GM18517 (cell line): Measurements from ENCODE around the gene RPS6KA2.
"Not testable (repeated sequence)": the region's sequence is repeated elsewhere in the genome, so short reads cannot be mapped to it uniquely, and the experiment has no call there.

ENCODE experiments used
- ATAC-seq: cut with Tn5 transposase; IDR thresholded peaks from one replicate; pipeline ENCODE4 v1.9.1; 2021; ENCODE audit warnings: mild to moderate bottlenecking, moderate library complexity; ENCODE audit not compliant: unreplicated experiment

RPS6KA2 gene

DNA sequence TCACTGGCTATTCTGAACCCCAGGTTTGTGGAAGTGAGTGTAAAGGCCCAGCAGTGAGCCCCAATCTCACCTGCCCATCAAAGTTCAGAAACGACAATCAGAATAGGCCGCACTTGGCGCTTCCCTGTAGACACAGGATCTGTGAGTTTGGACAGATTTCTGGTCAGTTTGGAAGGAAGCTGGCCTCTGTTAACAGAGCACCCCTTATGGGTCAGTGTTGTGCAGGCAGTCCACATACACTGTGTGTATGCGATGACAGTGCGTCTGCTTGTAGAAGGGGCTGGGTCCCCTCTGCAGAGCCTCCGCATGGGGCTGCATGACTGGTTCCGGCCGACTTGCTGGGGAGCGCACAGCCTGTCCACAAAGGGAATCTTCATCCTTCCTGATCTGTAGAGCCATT is 240.9 kb downstream of the RPS6KA2 start:
- ATAC-seq, result no peak

DNA sequence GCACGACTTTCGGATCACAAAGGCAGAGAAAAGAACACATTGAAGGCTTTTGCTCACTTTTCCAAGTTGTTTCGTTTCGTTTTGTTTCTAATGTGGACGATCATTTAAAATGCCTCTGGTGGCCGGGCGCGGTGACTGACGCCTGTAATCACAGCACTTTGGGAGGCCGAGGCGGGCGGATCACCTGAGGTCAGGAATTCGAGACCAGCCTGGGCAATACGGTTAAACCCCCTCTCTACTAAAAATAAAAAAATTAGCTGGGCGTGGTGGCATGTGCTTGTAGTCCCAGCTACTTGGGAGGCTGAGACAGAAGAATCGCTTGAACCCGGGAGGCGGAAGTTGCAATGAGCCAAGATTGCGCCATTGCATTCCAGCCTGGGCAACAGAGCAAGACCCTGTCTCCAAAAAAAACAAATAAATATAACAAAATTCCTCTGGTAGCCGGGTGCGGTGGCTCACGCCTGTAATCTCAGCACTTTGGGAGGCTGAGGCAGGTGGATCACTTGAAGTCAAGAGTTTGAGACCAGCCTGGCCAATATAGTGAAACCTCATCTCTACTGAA is 243.2 kb downstream of the RPS6KA2 start:
- not testable (repeated sequence) for ATAC-seq

DNA sequence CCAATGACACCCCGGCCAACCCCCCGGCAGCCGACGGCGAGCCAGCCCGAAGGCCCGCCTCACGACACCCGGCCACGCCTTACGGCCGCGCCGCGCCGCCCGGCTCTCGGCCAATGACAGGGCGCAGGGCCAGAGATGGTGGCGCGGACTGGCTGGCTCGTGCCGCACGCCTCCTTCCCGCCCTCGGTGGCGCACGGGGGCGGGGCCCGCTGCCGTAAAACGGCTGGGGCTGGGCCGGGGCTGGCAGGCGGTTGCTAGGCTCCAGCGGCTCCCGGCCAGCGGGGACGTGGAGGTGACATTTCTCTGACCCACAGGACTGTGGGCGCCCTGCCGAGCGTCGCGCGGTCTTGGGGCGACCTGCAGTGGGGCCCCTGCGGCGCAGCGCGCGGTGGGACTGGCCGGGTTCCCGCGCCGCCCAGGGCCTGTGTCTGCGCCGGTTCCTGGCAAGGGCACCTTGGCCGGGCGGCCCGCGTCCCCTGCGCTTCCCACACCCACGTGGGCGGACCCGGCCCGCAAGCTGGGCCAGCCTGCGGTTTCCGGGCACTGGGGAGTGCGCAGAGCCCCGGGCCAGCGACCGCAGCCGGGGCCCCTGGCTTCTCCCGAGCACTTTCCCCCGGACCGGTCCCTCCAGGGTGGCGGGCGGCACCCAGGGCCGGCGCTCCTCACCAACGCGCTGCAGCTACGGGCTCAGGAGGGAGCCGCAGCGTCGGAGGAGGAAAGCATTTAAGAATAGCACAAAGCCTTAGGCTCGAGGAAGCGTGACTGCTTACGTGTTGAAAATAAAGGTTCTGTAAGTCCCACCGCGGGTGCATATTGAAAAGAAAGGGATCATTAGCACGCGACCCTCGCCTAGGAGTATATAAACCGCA is 243.9 kb downstream of the RPS6KA2 start, which contains the start of gene MPC1:
TSS of gene MPC1 (minus strand) at position 8 of the 869 bp plus-strand sequence. CDS start 64 bp downstream, outside the sequence.
- peak; percentile 85 for ATAC-seq

DNA sequence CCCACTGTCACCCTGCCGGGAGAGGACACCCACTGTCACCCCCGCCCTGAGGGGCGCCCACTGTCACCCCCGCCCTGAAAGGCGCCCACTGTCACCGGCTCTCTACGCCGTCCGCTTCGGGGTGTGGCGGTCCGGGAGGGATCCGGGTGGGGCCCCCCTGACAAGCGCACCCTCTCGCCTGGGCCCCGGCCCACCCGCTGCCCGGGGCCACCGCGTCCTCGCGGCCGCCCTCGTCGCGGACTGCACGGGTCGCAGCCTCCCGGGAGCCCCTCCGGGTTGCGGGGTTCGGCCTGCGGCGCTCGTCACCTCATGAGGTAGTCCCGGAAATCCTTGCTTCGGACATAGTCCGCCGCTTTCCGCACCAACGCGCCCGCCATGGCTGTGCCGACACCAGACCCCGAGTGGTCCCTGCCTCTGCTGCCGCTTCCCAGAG is 244.5 kb downstream of the RPS6KA2 start:
- ATAC-seq, result peak; percentile 3

DNA sequence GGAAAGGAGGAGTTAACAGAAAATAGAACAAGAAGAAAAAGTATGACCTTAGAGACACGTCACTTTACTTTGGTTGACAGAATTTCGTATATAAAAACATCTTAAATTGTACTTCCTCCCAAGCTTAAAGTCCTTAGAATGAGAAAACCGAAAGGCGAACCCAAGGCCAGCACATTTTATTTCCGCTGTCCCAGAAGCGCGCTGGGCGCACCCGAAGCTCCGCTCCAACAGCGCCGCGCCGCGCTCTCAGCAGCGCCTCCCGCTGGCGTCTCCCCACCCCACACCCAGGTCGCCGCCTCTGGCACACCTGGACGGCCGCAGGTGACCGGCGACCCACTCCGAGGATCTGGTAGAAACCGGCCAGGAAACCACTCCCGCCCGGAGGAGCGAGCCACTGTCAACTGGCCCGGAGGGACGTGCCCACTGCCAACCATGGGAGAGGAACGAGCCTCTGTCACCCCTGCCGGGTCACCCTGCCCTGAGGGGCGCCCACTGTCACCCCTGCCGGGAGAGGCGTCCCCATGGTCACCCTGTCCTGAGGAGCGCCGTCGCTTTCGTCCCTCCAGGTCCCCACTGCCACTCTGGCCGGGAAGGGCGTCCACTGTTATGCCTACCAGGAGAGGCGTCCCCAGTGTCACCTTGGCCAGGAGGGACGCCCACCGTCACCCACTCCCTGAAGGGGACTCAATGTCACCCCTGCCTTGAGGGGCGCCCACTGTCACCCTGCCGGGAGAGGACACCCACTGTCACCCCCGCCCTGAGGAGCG is 245.1 kb downstream of the RPS6KA2 start:
- peak; percentile 50 for ATAC-seq

DNA sequence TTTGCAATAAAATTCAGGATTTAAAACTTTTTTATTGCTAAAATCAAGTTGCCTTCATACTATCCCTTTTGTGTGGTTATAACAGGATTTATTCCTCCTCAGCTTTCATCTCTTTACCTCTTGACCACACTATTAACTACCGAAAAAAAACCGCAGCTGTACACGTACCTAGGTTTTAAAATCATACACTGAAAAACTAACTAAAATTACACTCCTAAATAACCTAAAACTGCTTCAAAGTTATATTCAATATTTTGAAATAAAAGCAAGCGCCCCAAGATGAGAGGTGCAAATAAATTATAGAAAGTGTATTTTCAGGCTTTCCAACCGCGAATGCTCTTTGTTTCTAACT is 245.7 kb downstream of the RPS6KA2 start:
- ATAC-seq, result no peak

DNA sequence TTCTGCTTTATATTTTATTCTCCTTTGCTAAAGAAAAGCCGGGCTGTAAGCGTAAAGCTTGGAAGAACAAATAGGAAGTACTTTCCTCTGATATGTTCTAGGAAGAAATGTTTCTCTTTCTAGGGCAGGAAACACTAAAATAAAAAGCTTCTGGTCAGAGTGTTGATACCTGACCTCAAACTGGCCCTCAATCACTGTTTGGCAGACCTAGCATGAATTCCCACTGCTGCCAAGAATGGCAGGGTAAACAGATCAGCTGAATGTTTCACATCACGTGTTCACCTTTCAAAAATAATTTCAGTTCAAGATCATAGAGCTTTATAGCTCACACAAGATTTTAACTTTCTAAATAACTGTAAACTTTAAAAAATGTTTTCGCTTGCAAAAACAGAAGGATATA is 247.3 kb downstream of the RPS6KA2 start:
- no peak for ATAC-seq

DNA sequence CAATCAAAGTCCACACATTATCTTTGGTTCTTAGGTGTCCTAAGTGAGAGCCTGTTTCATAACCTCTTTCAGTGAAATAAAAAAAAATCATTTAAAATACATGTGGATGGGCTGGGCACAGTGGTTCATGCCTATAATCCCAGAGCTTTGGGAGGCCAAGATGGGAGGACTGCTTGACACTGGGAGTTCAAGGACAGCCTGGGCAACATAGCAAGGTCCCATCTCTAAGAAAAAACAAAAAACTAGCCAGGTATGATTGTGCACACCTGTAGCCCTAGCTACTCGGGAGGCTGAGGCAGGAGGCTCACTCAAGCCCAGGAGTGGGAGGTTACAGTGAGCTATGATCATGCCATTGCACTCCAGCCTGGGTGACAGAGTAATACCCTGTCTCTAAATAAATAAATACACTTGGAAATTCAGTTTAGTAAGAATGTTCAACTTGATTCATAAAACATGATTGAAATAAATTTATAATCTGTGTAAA is 247.9 kb downstream of the RPS6KA2 start:
- no peak for ATAC-seq

DNA sequence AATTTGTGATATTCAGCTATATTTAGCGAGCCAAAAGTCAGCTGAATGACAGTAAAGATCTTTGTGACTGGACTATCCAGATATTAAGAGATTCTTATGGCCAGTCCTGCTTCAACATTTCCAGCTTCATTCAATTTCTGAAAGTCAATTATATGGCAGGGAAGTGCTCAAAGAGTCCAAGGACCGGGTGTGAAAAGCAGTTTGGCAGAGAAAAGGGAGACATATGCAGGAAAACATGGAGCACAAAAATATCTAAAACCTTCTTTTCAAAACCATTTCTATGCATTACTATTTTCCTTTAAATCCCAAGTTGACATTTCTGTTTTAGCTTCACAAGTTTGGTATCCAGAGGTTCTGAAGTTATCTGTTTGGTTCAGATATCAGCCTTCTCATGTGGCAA is 249.3 kb downstream of the RPS6KA2 start:
- ATAC-seq, result no peak

DNA sequence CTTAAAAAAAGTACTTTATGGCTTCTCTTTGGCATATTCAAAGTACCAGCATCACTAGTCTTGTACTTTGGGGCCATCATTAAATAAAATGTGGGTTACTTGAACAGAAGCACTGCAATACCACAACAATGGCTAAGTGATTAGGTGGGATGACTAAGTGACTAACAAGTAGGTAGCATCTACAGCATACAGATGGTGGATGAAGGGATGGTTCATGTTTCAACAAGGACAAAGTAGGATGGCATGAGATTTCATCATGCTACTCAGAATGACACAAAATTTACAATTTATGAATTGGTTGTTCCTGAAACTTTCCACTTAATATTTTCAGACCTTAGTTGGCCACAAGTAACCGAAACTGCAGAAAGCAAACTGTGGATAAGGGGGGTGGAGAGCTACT is 252.0 kb downstream of the RPS6KA2 start:
- ATAC-seq, result no peak

DNA sequence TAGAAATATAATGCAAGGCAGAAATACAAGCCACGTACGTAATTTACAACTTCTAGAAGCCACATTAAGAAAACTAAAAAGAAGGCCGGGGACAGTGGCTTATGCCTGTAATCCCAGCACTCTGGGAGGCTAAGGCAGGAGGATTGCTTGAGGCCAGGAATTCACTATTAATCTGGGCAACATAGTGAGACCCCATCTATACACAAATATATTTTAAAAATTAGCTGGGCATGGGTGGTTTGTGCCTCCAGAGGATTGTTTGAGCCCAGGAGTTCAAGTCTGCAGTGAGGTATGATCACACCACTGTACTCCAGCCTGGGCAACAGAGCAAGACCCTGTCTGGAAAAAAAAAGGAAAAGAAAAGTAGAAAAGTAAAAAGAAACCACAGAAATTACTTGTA is 256.6 kb downstream of the RPS6KA2 start:
- no peak for ATAC-seq

DNA sequence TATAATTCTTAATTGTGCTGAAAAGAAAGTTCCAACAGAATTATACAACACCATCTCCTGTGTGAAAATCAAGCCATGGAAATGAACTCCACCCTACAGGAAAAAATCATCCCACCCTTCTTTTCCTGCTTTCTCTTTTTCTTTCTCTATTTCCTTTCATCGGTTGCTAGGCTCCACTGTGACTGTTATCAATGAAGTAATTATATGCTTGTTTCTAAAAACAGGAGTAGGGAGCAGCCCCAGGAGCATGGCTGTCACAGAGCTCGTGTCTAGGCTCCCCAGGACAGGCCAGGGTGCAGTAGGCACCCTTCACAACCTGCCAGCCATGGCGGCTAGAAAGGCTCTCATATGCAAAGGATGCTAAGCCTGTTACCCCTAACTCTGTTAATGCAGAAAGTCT is 257.3 kb downstream of the RPS6KA2 start:
- no peak for ATAC-seq

DNA sequence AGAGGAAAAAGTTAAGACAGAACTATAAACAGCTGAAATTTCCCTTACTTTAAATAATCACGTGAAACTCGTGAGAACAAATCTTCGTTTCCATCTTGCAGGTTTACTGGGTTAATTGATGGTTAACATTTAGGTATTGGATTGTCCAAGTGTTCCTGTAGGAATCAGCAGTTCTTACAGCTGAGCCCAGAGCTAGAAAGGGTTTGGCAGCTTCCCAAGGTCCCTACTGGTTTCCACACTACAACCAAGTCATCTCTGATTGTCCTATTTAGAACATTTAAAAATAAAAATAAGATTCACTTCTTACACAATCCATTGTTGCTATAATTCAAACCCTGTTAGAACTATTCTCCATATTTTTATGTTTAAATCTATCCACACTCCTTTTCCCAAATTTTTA is 260.1 kb downstream of the RPS6KA2 start:
- no peak for ATAC-seq

DNA sequence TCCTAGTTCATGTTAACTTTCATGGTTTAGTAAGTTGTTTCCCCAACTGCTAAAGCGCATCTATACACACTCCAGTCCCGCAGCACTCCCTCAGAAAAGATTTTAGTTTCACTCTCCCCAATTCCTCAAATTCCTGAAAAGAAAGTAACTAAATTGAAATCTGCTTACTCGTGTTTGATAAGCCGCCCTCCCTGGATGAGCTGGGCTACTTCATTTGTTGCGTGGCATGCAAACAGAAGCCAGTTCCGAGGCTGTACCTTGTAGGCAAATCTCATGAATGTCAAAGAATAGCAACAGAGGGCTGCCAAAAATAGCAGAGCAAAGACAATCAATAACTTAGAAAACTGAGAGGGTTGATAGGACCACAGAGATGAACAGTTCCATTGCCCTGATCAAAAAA is 261.2 kb downstream of the RPS6KA2 start:
- peak; percentile 77 for ATAC-seq

DNA sequence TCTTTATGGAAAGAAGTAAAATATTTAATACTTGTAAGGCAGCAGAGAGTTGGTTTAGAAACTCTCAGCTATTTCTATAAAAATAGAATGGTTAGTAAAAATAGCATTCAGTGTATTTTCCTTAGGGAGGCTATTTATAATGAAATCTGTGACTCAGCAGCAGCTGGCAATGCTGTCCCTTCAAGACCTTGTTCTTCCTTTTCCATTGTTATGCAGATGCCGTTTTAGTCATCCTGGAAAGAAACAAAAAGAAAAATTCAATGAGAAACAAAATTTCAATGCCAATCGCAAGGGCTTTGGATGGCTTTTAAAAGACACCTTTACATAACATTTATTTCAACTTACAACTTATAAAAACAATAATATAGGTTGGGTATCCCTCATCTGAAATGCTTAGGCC is 261.8 kb downstream of the RPS6KA2 start:
- no peak for ATAC-seq

DNA sequence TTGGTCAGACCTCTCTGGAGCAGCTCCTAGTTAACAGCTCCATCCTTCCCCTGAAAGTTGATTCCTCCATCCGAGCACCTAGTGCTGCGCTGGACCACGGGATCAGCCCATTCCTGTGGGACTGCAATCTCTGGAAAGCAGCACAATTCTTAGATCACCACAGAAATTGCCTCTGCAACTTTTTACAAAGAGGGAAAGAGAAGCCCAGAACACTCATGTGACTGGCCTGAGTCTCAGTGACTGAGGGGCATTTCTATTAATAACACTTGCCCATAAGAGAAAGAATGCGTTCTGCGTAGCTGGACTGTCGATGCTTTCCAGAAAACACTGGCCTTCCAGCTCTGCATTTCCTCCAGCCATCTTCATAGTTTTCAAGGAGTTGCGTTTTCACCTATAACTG is 262.6 kb downstream of the RPS6KA2 start:
- ATAC-seq, result no peak

DNA sequence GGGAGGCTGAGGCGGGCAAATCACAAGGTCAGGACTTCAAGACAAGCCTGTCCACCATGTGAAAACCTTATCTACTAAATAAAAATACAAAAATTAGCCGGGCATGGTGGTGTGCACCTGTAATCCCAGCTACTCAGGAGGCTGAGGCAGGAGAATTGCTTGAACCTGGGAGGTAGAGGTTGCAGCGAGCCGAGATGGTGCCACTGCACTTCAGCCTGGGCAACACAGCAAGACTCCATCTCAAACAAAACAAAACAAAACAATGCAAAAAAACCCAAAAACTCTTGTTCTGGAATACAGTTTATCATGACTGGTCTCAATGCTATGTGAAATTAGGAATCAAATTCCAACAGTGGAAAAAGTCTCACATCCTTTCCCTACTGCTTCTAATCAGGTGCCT is 264.6 kb downstream of the RPS6KA2 start:
- not testable (repeated sequence) for ATAC-seq

DNA sequence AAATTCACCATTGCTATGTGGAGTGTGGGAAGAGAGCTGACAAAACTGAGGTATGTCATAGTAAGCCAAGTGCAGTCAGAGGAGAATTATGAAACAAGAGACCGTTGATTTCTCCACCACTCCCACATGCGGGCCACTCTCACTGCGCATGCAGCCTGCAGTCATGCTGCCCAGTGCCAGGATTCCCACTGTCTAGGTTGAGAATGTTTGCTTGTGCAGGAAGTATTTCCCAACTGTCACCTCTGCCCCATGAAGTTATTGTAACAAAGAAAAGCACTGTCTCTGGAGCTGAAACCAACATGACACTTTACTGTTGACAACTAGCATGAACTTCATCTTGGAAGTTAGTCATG is 266.0 kb downstream of the RPS6KA2 start:
- ATAC-seq, result no peak

DNA sequence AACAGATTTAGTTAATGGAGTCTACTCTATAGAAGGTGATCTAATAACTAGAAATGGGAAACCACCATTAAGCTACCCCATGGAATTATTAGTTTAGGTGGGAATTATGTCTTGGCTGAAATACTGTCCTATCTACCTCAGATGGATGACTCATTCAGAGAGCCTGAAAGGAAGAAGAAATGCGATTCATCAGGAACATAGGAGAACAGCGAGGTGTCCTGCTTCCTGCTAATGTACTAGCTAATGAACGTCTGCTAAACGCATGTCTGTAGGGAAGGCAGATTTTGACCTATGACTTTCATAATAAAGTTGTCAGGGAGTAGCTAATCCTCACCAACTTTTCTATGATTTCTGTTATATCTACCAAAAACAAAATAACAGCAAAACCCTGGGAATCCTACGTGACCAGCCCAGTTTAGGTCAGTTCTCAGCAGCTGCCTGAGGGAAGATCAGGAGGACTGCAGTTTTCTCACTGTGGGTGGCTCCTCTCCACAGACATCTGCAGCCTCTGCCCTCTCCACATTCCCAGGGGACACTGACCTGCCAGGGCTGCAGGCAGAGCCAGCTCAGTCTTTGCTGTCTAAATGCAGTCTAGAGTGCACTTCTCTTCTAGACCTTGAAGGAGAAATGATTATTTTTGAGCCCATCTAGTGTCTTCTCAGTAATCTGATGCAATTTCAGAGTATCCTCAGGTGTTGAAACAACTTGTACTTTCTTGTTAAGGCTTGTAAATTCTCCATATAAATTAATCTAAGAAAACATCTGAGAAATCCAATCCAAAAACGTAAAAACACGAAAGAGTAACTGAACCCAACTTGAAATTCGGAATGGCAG is 266.6 kb downstream of the RPS6KA2 start:
- no peak for ATAC-seq
